NCI-H1417 (cell line): ENCODE measurements around the gene IL1RAPL2.
A peak's percentile ranks its signal among the peaks of the same experiment; 100 is the strongest.
"Not testable (repeated sequence)": the region's sequence is repeated elsewhere in the genome, so short reads cannot be mapped to it uniquely, and the experiment has no call there.

Source experiments
- DNase-seq, 3 experiments: peaks; one replicate each; lab custom pipeline; 2025; lab: John Stamatoyannopoulos, UW

Gene IL1RAPL2

GRCh38 chrX:104565791-104566680, at the start of gene IL1RAPL2:
IL1RAPL2 (plus strand) TSS chrX:104566199.
- peak; percentile 2 to 37 (median 28) for DNase-seq

- DNase-seq = no peak
Observed at GRCh38 chrX:104522386-104522785, 43.6 kb upstream of the IL1RAPL2 start.

- no peak for DNase-seq
Observed at GRCh38 chrX:104523858-104524257, 42.1 kb upstream of the IL1RAPL2 start.

GRCh38 chrX:104539081-104539480, 26.9 kb upstream of the IL1RAPL2 start:
- DNase-seq = no peak

- not testable (repeated sequence) for DNase-seq
Observed at GRCh38 chrX:104542447-104542846, 23.6 kb upstream of the IL1RAPL2 start.

GRCh38 chrX:104564335-104564734, 1.7 kb upstream of the IL1RAPL2 start:
- no peak for DNase-seq

- DNase-seq = no peak
Observed at GRCh38 chrX:104564921-104565703, 887 bp upstream of the IL1RAPL2 start.

- DNase-seq = no peak
Observed at GRCh38 chrX:104566681-104567501, 892 bp downstream of the IL1RAPL2 start.

- DNase-seq = no peak
Observed at GRCh38 chrX:104567506-104567905, 1.5 kb downstream of the IL1RAPL2 start.

- DNase-seq = no peak
Observed at GRCh38 chrX:104568304-104568915, 2.4 kb downstream of the IL1RAPL2 start.

GRCh38 chrX:104618106-104618895, 52.3 kb downstream of the IL1RAPL2 start:
- DNase-seq = no peak

GRCh38 chrX:104621781-104622180, 55.8 kb downstream of the IL1RAPL2 start:
- no peak for DNase-seq

GRCh38 chrX:104641176-104641575, 75.2 kb downstream of the IL1RAPL2 start:
- DNase-seq = no peak

GRCh38 chrX:104647084-104647483, 81.1 kb downstream of the IL1RAPL2 start:
- DNase-seq = no peak

GRCh38 chrX:104659005-104659744, 93.2 kb downstream of the IL1RAPL2 start:
- no peak for DNase-seq

- no peak for DNase-seq
Observed at GRCh38 chrX:104660092-104660491, 94.1 kb downstream of the IL1RAPL2 start.

GRCh38 chrX:104662694-104663093, 96.7 kb downstream of the IL1RAPL2 start:
- no peak for DNase-seq

- no peak for DNase-seq
Observed at GRCh38 chrX:104665691-104666090, 99.7 kb downstream of the IL1RAPL2 start.

- DNase-seq = no peak
Observed at GRCh38 chrX:104668550-104668949, 102.6 kb downstream of the IL1RAPL2 start.

GRCh38 chrX:104669063-104669462, 103.1 kb downstream of the IL1RAPL2 start:
- no peak for DNase-seq
